PFSK-1 (cell line): ENCODE data around the gene FRMD4B.

Experiments
- REST ChIP-seq, 2 experiments: IDR thresholded peaks; 2 replicates each; pipeline versions ENCODE4 v1.6.1 to v1.8.0; 2011 to 2012; ENCODE audit warnings: low read depth in 2 of 2, low read length in 2 of 2, control low read depth in 1 of 2, inconsistent platforms in 1 of 2, mild to moderate bottlenecking in 1 of 2, moderate library complexity in 1 of 2; ENCODE audit not compliant: insufficient read depth in 1 of 2
- SIN3A ChIP-seq: IDR thresholded peaks from 2 replicates; pipeline ENCODE4 v1.6.1; 2012; ENCODE audit warnings: mild to moderate bottlenecking, low read length, moderate library complexity, borderline replicate concordance; ENCODE audit not compliant: insufficient read depth
- TAF1 ChIP-seq: IDR thresholded peaks from 2 replicates; pipeline ENCODE4 v1.6.1; 2012; ENCODE audit warnings: low read length, control low read depth, borderline replicate concordance; ENCODE audit not compliant: insufficient read depth

DNA sequence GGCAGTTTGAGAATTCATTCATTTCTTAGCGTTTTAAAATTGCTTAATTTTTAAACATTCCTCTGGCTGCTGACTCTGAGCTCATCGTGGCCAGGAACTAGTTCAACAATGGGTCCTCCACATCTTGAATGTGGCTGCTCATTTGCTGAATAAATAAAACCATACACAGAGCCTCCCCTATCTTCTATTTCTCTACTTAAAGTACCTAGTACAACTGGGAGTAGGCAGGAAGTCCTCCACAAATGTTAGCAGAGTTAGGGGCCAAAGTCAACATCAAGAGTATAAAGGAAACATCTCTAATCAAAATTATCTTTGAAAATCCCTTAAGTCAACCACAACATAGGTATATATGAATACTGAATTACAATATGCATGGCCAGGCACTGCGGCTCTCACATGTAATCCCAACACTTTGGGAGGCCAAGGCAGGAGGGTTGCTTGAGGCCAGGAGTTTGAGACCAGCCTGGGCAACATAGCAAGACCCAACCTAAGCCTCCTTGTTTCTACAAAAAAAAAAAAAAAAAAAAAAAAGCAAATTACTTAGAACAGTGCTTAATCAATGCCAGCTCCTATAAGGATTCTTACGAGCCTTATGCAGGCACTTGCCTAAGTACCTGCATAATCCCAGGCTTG is 206.0 kb downstream of the FRMD4B start:
- TF ChIP-seq TAF1 (no peak), REST (IDR thresholded peaks at IDR 0.05; ENCODE audit: insufficient read depth in 1 of 2, low read depth in 2 of 2, low read length in 2 of 2) (no peak), SIN3A (no peak)
